Right kidney (tissue), 1 donor: ENCODE data around the gene PRKX.
"Not testable (repeated sequence)": the region's sequence is repeated elsewhere in the genome, so short reads cannot be mapped to it uniquely, and the experiment has no call there.

ENCODE experiments used
- DNase-seq: peaks from one replicate; pipeline ENCODE4 v3.0.0-alpha.2; 2016

The PRKX gene

GRCh38 chrX:3655181-3655580 is 58.3 kb downstream of the PRKX start:
- no peak for DNase-seq

GRCh38 chrX:3653111-3653510 is 60.3 kb downstream of the PRKX start:
- no peak for DNase-seq

GRCh38 chrX:3651277-3651676 is 62.2 kb downstream of the PRKX start:
- DNase-seq = no peak

- no peak for DNase-seq
These were observed 65.4 kb downstream of the PRKX start for GRCh38 chrX:3648084-3648483.

DNA sequence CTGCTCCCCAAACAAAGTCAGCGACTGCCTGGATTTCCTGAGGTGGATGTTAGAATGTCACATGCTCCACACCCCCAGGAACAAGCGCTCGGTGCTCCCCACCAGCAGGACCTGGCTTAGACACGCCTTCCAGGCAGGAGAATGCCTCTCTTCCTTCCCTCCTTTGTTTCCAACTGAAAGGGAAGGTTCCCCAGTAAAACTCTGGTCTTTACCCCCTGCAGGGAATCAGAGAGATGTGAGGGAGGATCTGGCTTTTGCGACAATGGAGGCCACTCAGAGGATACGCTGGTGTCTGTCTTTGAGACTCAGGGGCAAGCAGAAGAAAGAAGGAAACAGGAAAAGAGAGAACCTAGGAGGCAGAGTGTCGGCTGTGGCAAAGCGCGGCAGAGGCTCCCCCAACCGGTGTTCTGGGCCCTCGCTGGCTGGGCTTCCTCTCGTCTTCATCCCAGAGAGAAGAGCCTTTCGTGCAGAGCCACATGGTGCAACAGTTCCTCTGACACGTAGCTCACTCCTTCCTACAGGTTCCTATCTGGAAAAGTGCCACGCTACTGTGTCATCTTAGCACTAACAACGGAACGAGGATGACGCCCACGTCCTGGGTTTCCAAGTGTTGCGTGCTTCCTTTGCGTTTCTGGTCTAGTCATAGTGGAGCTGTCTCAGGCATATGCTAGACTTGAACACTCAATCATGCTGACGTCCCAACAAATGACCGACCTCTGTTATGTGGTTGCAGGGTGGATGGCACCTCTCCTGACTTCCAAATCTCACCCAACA is 73.4 kb downstream of the PRKX start:
- not testable (repeated sequence) for DNase-seq

DNA sequence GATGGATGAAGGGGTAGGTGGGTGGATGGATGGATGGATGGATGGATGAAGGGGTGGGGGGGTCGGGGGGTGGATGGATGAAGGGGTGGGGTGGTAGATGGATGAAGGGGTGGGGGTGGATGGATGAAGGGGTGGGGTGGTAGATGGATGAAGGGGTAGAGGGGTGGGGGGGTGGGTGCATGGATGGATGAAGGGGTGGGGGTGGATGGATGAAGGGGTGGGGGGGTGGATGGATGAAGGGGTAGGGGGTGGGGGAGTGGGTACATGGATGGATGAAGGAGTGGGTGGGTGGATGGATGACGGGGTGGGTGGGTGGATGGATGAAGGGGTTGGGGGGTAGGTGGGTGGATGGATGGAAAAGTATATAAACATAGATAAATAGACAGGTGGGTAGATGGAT is 74.2 kb downstream of the PRKX start:
- DNase-seq = no peak

DNA sequence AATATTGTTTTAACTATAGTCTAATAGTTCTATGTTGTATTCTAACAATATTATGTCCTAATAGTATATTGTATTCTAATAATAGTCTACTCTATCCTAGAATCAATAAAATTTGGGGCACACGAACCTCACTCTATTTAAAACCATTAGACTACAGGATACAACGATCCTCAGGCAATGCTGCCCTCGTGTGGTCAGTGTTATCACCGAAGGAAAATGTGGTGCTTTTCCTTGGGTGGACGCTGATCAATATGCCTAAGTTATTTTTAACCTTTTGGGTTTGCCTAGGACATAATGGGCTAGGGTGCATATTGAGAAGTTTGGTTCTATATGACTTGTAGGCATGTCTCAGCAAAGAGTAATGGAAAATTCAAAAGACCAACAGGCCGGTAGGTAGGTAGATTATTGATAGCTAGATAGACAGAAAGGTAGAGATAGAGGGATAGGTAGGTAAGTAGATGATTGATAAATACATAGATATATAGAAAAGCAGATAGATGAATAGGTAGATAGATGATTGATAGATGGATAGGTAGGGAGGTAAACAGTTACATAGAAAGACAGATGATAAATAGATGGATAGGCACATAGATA is 75.1 kb downstream of the PRKX start:
- no peak for DNase-seq

DNA sequence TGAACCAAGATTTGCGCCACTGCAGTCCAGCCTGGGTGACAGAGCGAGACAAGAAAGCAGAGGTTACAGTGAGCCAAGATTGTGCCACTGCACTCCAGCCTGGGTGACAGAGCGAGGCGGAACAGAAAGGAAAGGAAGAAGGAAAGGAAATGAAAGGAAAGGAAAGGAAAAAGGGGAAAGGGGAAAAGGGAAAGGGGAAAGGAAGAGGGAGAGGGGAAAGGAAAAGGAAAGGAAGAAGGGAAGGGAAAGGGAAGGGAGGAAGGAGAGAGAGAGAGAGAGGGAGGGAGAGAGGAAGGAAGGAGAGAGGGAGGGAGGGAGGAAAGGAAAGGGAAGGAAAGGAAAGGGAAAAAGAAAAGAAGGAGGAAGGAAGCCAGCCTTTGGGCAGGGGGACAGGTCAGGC is 76.6 kb downstream of the PRKX start:
- no peak for DNase-seq

GRCh38 chrX:3631196-3631595 is 82.3 kb downstream of the PRKX start:
- DNase-seq = no peak

DNA sequence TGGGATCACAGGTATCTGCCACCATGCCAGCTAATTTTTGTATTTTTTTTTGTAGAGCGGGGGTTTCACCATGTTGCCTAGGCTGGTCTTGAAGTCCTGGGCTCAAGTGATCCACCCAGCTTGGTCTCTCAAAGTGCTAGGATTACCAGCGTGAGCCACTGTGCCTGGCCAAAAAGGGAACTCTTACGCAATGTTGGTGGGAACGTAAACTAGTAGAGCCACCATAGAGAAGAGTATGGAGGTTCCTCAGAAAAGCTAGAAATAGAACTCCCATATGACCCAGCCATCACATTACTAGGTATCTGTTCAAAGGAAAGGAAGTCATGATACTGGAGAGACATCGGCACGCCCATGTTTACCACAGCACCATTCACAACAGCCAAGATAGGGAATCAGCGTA is 85.9 kb downstream of the PRKX start:
- DNase-seq = no peak

DNA sequence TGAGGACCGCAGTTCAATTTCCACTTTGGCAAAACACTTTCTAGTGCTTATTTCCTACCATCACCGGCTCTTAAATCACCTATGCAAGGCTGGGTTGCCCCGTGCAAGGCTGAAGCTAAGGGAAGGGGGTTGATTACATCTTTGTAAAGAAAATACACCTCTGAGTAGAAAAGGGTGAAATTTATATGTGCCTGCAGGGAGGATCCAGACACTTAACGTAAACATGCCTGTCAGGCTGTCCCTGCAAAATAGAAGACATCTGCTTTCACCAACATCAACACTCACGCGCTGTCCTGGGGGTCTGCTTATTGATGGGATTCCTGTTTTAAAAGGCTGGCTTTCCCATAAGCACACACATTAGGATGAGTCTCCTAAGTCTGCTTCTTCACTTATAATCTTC is 92.0 kb downstream of the PRKX start:
- DNase-seq = no peak

- DNase-seq = not testable (repeated sequence)
These were observed 101.7 kb downstream of the PRKX start for GRCh38 chrX:3611744-3612143.

GRCh38 chrX:3609810-3610209 is 103.6 kb downstream of the PRKX start:
- DNase-seq = no peak

- no peak for DNase-seq
These were observed 110.3 kb downstream of the PRKX start for GRCh38 chrX:3603026-3603661.

- DNase-seq = no peak
These were observed 113.5 kb downstream of the PRKX start for GRCh38 chrX:3599802-3600430.

DNA sequence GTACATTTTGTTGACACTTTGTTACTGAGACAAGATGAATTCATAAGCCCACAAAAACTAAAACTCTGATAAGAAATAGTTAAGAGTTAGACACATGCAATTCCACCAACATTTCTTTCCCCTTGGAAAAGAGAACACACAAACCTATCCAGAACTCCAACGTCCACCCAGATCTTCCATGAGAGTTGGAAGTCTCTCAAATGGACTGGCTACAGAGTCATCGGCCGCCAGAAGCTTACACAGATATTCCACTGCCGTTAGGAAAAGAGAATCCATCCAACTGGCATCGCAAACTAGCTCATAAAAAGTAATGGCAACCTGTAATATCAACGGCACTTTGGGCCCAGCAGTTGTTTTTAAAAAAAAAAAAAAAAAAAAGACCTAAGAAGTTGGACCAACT is 114.7 kb downstream of the PRKX start:
- no peak for DNase-seq

GRCh38 chrX:3598046-3598605 is 115.3 kb downstream of the PRKX start:
- no peak for DNase-seq

GRCh38 chrX:3592184-3592583 is 121.3 kb downstream of the PRKX start:
- no peak for DNase-seq

- DNase-seq = no peak
These were observed 124.0 kb downstream of the PRKX start for GRCh38 chrX:3589474-3589873.

- no peak for DNase-seq
These were observed 127.7 kb downstream of the PRKX start for GRCh38 chrX:3585719-3586118.

DNA sequence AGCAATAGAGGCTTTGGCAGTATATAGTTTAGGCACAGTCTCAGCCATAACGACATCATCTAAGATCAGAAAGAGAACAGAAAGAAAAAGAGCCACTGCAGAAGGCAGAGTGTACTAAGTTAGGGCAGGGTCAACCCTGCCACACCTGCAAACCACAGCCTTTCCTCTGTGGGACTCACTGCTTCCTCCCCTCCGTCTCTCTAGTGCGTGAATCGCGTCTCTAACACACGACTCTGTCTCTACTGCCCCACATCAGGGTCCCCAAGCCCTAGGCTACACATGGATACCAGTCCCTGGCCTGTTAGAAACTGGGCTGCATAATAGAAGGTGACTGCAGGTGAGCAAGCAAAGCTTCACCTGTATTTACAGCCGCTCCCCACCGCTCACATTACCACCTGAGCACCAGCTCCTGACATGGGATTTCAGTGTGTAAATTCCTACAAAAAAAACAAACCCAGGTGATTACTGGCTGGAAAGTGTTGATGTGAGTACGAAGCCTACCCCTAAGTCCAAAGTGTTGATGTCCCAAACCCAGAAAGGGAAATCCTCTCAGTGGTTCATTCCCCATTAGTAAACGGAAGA is 128.9 kb downstream of the PRKX start:
- DNase-seq = no peak

- DNase-seq = no peak
These were observed 131.0 kb downstream of the PRKX start for GRCh38 chrX:3582451-3582850.
